IMR-90 (cell line): Measurements from ENCODE around the gene SYN1. TPM values are rescaled to one million over a fixed set of nuclear protein-coding genes. Genes with fewer than 3 reads are reported as not detected.

Source experiments
- ATAC-seq: fragments of 200-7000 bp; cut with Tn5 transposase; 2 replicates; pipeline ENCODE4 v1.9.1; 2020; ENCODE audit warnings: low read depth, mild to moderate bottlenecking, moderate library complexity
- BruUV-seq: library from RNA; stranded (reverse); fragments of 400-500 nt; replicated peaks from 2 replicates; lab custom pipeline; 2021; lab: Mats Ljungman, UMichigan
- CTCF ChIA-PET: fragments of 300-600 bp; formaldehyde crosslinking; extraction: SDS; loops from one replicate; lab custom pipeline; 2021; ENCODE audit warnings: antibody characterized with exemption; lab: Yijun Ruan, JAX
- POLR2A ChIA-PET: fragments of 300-600 bp; sonication (Branson Sonifier 250); formaldehyde crosslinking; loops from one replicate; lab custom pipeline; 2022; ENCODE audit warnings: antibody characterized with exemption; ENCODE audit not compliant: unreplicated experiment; lab: Charles Lee
- DNase-seq: peaks from one replicate; pipeline ENCODE4 v3.0.0; 2013
- H2AFZ ChIP-seq: replicated peaks from 2 replicates; pipeline ENCODE3; 2013; ENCODE audit warnings: low read length, mild to moderate bottlenecking; ENCODE audit not compliant: poor library complexity
- H2AK5ac ChIP-seq: 2 replicates; pipeline ENCODE4 v1.6.1; 2013; ENCODE audit warnings: low read depth, low read length, inconsistent platforms
- H2AK9ac ChIP-seq: replicated peaks from 2 replicates; pipeline ENCODE3; 2013; ENCODE audit warnings: mild to moderate bottlenecking, low read depth, low read length, moderate library complexity; ENCODE audit not compliant: poor library complexity
- H2BK120ac ChIP-seq: 2 replicates; pipeline ENCODE4 v1.6.1; 2013; ENCODE audit warnings: low read depth, low read length, inconsistent platforms
- H2BK15ac ChIP-seq: 3 replicates; pipeline ENCODE4 v1.6.1; 2013; ENCODE audit warnings: low read depth, low read length, inconsistent platforms
- H2BK20ac ChIP-seq: 2 replicates; pipeline ENCODE4 v1.6.1; 2013; ENCODE audit warnings: low read depth, mild to moderate bottlenecking, inconsistent platforms, low read length, moderate library complexity
- H2BK5ac ChIP-seq: 2 replicates; pipeline ENCODE4 v1.6.1; 2013; ENCODE audit warnings: mild to moderate bottlenecking, low read depth, low read length, inconsistent platforms; ENCODE audit not compliant: poor library complexity, severe bottlenecking
- H3K14ac ChIP-seq: replicated peaks from 2 replicates; pipeline ENCODE4 v1.6.1; 2013; ENCODE audit warnings: low read depth, low read length, inconsistent platforms
- H3K18ac ChIP-seq: 2 replicates; pipeline ENCODE4 v1.6.1; 2013; ENCODE audit warnings: low read depth, low read length, control low read depth
- H3K23ac ChIP-seq: 2 replicates; pipeline ENCODE4 v1.6.1; 2013; ENCODE audit warnings: low read depth, low read length, inconsistent platforms
- H3K27ac ChIP-seq: 2 replicates; pipeline ENCODE4 v1.5.1; 2013; ENCODE audit warnings: mild to moderate bottlenecking, control low read depth, low read length; ENCODE audit not compliant: insufficient read depth
- H3K27me3 ChIP-seq: 2 replicates; pipeline ENCODE4 v1.6.1; 2013; ENCODE audit warnings: low read length; ENCODE audit not compliant: control insufficient read depth, insufficient read depth
- H3K36me3 ChIP-seq: 2 replicates; pipeline ENCODE4 v1.6.1; 2013; ENCODE audit warnings: low read length, mixed read lengths; ENCODE audit not compliant: control insufficient read depth, insufficient read depth
- H3K4ac ChIP-seq: 2 replicates; pipeline ENCODE4 v1.6.1; 2013; ENCODE audit warnings: low read depth, low read length, inconsistent platforms
- H3K4me1 ChIP-seq: 2 replicates; pipeline ENCODE4 v1.6.1; 2013; ENCODE audit warnings: low read length, mixed read lengths; ENCODE audit not compliant: control insufficient read depth, insufficient read depth
- H3K4me2 ChIP-seq: 2 replicates; pipeline ENCODE4 v1.6.1; 2013; ENCODE audit warnings: low read depth, mild to moderate bottlenecking, control low read depth, low read length, moderate library complexity
- H3K4me3 ChIP-seq: 2 replicates; pipeline ENCODE4 v1.5.1; 2013; ENCODE audit warnings: low read depth, mild to moderate bottlenecking, control low read depth, low read length, moderate library complexity; ENCODE audit not compliant: insufficient read depth
- H3K56ac ChIP-seq: 2 replicates; pipeline ENCODE4 v1.6.1; 2013; ENCODE audit warnings: low read length, inconsistent platforms; ENCODE audit not compliant: insufficient read depth; ENCODE audit errors: extremely low read depth
- H3K79me1 ChIP-seq, 2 experiments: 2 replicates each; pipeline ENCODE4 v1.6.1; 2013; ENCODE audit warnings: low read length in 2 of 2, inconsistent platforms in 1 of 2, low read depth in 1 of 2
- H3K9ac ChIP-seq: 2 replicates; pipeline ENCODE4 v1.6.1; 2013; ENCODE audit warnings: low read depth, low read length, control low read depth
- H3K9me1 ChIP-seq: 2 replicates; pipeline ENCODE4 v1.6.1; 2013; ENCODE audit warnings: low read length, inconsistent platforms; ENCODE audit not compliant: insufficient read depth
- H3K9me3 ChIP-seq: 2 replicates; pipeline ENCODE4 v1.6.1; 2013; ENCODE audit warnings: low read length; ENCODE audit not compliant: control insufficient read depth, insufficient read depth
- H4K20me1 ChIP-seq: 2 replicates; pipeline ENCODE4 v1.6.1; 2013; ENCODE audit warnings: low read length, inconsistent platforms; ENCODE audit not compliant: insufficient read depth
- H4K5ac ChIP-seq: 2 replicates; pipeline ENCODE4 v1.6.1; 2013; ENCODE audit warnings: mild to moderate bottlenecking, low read depth, low read length, control low read depth
- H4K8ac ChIP-seq, 2 experiments: 2 replicates each; pipeline ENCODE4 v1.6.1; 2013; ENCODE audit warnings: low read depth in 2 of 2, low read length in 2 of 2, control low read depth in 1 of 2, inconsistent platforms in 1 of 2
- H4K91ac ChIP-seq: 2 replicates; pipeline ENCODE4 v1.6.1; 2013; ENCODE audit warnings: low read depth, low read length, inconsistent platforms; ENCODE audit not compliant: insufficient read depth
- BHLHE40 ChIP-seq: fragments of 150-350 bp; IDR thresholded peaks from 2 replicates; pipeline ENCODE4 v1.6.1; 2016; ENCODE audit warnings: mild to moderate bottlenecking, low read depth, low read length
- CEBPB ChIP-seq: IDR thresholded peaks from 2 replicates; pipeline ENCODE4 v1.6.1; 2012; ENCODE audit warnings: low read depth, low read length, improper control_type of control experiment
- CHD1 ChIP-seq: IDR thresholded peaks from 2 replicates; pipeline ENCODE4 v1.6.1; 2012; ENCODE audit warnings: low read depth, low read length, improper control_type of control experiment
- CTCF ChIP-seq: conservative IDR thresholded peaks from 2 replicates; pipeline ENCODE4 v1.5.1; 2012; ENCODE audit warnings: mild to moderate bottlenecking, low read depth, low read length, improper control_type of control experiment
- ELK1 ChIP-seq: fragments of 150-350 bp; IDR thresholded peaks from 2 replicates; pipeline ENCODE4 v1.6.1; 2016; ENCODE audit warnings: low read depth, mild to moderate bottlenecking, low read length, moderate library complexity, borderline replicate concordance
- MAFK ChIP-seq: IDR thresholded peaks from 2 replicates; pipeline ENCODE4 v1.6.1; 2012; ENCODE audit warnings: low read depth, low read length, improper control_type of control experiment
- MAZ ChIP-seq: IDR thresholded peaks from 2 replicates; pipeline ENCODE4 v1.6.1; 2012; ENCODE audit warnings: low read depth, mild to moderate bottlenecking, low read length, improper control_type of control experiment, moderate library complexity, borderline replicate concordance
- MXI1 ChIP-seq: IDR thresholded peaks from 2 replicates; pipeline ENCODE4 v1.6.1; 2012; ENCODE audit warnings: low read depth, mild to moderate bottlenecking, low read length, moderate library complexity, borderline replicate concordance
- NFE2L2 ChIP-seq: fragments of 150-350 bp; IDR thresholded peaks from 2 replicates; pipeline ENCODE4 v1.6.1; 2016; ENCODE audit warnings: low read depth, mild to moderate bottlenecking, low read length
- POLR2A ChIP-seq: IDR thresholded peaks from 2 replicates; pipeline ENCODE4 v1.6.1; 2012; ENCODE audit warnings: mild to moderate bottlenecking, low read depth, low read length
- RCOR1 ChIP-seq: IDR thresholded peaks from 2 replicates; pipeline ENCODE4 v1.6.1; 2012; ENCODE audit warnings: mild to moderate bottlenecking, low read length, improper control_type of control experiment; ENCODE audit not compliant: insufficient replicate concordance
- RFX5 ChIP-seq: IDR thresholded peaks from 2 replicates; pipeline ENCODE4 v1.8.0; 2012; ENCODE audit warnings: low read depth, mild to moderate bottlenecking, low read length, moderate library complexity
- SMC3 ChIP-seq: fragments of 150-350 bp; IDR thresholded peaks from 2 replicates; pipeline ENCODE4 v1.6.1; 2016; ENCODE audit warnings: low read depth, mild to moderate bottlenecking, antibody characterized with exemption, low read length, moderate library complexity
- USF2 ChIP-seq: fragments of 150-350 bp; IDR thresholded peaks from 2 replicates; pipeline ENCODE4 v1.6.1; 2017; ENCODE audit warnings: mild to moderate bottlenecking, antibody characterized with exemption, low read length, low read depth
- WGBS, 2 experiments: methylation state at CpG; one replicate each; pipeline versions ENCODE4 v1.1.5 to v1.1.7; 2013; ENCODE audit warnings: missing lambda C conversion rate in 2 of 2; ENCODE audit not compliant: insufficient read length in 1 of 2; ENCODE audit errors: extremely low coverage in 2 of 2; 5-methylcytosine and 5-hydroxymethylcytosine counted together
- dilution Hi-C: fragments of 300-500 bp; cut with HindIII; formaldehyde crosslinking; loops from one replicate; pipeline ENCODE4 v1.14.3; 2018; ENCODE audit warnings: low sequenced_read_pairs; ENCODE audit not compliant: unreplicated experiment
- in situ Hi-C: fragments of 300-500 bp; cut with MboI; formaldehyde crosslinking; loops from 3 replicates; pipeline ENCODE4 v1.14.3; 2019; ENCODE audit warnings: low sequenced_read_pairs, inconsistent platforms, mixed read lengths
- intact Hi-C: fragments of 100-400 bp; cut with micrococcal nuclease; formaldehyde crosslinking; loops from 2 replicates; pipeline ENCODE4 v1.10.0; 2022
- polyA plus RNA-seq, 3 experiments: library from polyadenylated mRNA; depleted of rRNA; stranded (reverse); fragments of >200 nt; gene quantifications; 2 replicates each; pipeline ENCODE4 v1.2.3, GENCODE V29; 2012; ENCODE audit warnings: low replicate concordance in 1 of 3
- total RNA-seq: library from RNA; depleted of rRNA; stranded (reverse); fragments of >200 nt; gene quantifications from 2 replicates; pipeline ENCODE4 v1.2.3, GENCODE V29; 2012

SYN1 gene
- total and polyA plus RNA-seq, 2 of the 4 experiments (the other 2 are of a cell fraction): under 0.01 to 0.56 TPM

- 38% methylated on average over 6 of the region's 15 CpGs; no CpG with 5 or more reads in 1 of the 2 experiments for WGBS, 2 experiments
- Histone ChIP-seq H3K4me1 (0 out of 2 replicates have a peak, but pooled peaks cover 1% of the 10 kb centered on the region), H2BK15ac (peak overlapping the region; percentile 57; the same call in 1 of the 3 replicates), H3K36me3 (peaks cover 12% of the 10 kb centered on the region), H4K20me1 (peaks cover 4% of the 10 kb centered on the region), H3K4me3 (peak overlapping the region; percentile 21; the same call in 1 of the 2 replicates), H3K4ac (peak overlapping the region; percentile 55), H4K8ac (peak overlapping the region; percentile 65 to 99), H2BK120ac (peak overlapping the region; percentile 37), H3K18ac (peak overlapping the region; percentile 33), H2AK5ac (peak overlapping the region; percentile 41), H4K5ac (peak overlapping the region; percentile 68), H3K9ac (peak overlapping the region; percentile 83), H3K27me3 (no peaks in the 10 kb centered on the region), H3K9me1 (peaks cover 3% of the 10 kb centered on the region; the same call in 1 of the 2 replicates), H2AK9ac (peak overlapping the region; percentile 88), H3K79me1 (peaks cover 12 to 43% of the 10 kb centered on the region in 2 experiments), H3K27ac (peak overlapping the region; percentile 86), H3K4me2 (peak overlapping the region; percentile 58), H2BK5ac (peak overlapping the region; percentile 85), H2BK20ac (peak overlapping the region; percentile 53; the same call in 1 of the 2 replicates), H3K9me3 (no peaks in the 10 kb centered on the region), H3K56ac (peak overlapping the region; percentile 56; the same call in 1 of the 2 replicates), H4K91ac (peak overlapping the region; percentile 69), H3K23ac (peak overlapping the region; percentile 69), H2AFZ (peak overlapping the region; percentile 89), H3K14ac (peak overlapping the region; percentile 84)
- CTCF ChIA-PET: no interaction called here
- DNase-seq (peak; percentile 34), ATAC-seq (no peak)
- intact Hi-C loops: loop anchor here (5.0 kb wide), 1 partner anchor 467 kb away; no protein-coding TSS in a partner anchor
- POLR2A ChIA-PET: no interaction called here
- no TSS peak for BruUV-seq
- in situ Hi-C loops: loop anchor here (5.0 kb wide), 1 partner anchor 87 kb away; no protein-coding TSS in a partner anchor
- dilution Hi-C loops: no loop called here
- TF ChIP-seq CHD1 (no peak), BHLHE40 (no peak), SMC3 (no peak), USF2 (no peak), RFX5 (no peak), CEBPB (no peak), CTCF (no peak), POLR2A (no peak), NFE2L2 (no peak), ELK1 (no peak), RCOR1 (no peak), MXI1 (no peak), MAFK (no peak), MAZ (no peak)
Observed at GRCh38 chrX:47560179-47560933, 59.3 kb downstream of the SYN1 start.
